HG03521 (cell line): ENCODE measurements around the gene RASGRP3.
"Not testable (repeated sequence)": the region's sequence is repeated elsewhere in the genome, so short reads cannot be mapped to it uniquely, and the experiment has no call there.

Experiments used
- ATAC-seq: cut with Tn5 transposase; IDR thresholded peaks from one replicate; pipeline ENCODE4 v1.9.1; 2021; ENCODE audit warnings: mild to moderate bottlenecking, moderate library complexity; ENCODE audit not compliant: unreplicated experiment

Gene RASGRP3, protein sequence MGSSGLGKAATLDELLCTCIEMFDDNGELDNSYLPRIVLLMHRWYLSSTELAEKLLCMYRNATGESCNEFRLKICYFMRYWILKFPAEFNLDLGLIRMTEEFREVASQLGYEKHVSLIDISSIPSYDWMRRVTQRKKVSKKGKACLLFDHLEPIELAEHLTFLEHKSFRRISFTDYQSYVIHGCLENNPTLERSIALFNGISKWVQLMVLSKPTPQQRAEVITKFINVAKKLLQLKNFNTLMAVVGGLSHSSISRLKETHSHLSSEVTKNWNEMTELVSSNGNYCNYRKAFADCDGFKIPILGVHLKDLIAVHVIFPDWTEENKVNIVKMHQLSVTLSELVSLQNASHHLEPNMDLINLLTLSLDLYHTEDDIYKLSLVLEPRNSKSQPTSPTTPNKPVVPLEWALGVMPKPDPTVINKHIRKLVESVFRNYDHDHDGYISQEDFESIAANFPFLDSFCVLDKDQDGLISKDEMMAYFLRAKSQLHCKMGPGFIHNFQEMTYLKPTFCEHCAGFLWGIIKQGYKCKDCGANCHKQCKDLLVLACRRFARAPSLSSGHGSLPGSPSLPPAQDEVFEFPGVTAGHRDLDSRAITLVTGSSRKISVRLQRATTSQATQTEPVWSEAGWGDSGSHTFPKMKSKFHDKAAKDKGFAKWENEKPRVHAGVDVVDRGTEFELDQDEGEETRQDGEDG

DNA sequence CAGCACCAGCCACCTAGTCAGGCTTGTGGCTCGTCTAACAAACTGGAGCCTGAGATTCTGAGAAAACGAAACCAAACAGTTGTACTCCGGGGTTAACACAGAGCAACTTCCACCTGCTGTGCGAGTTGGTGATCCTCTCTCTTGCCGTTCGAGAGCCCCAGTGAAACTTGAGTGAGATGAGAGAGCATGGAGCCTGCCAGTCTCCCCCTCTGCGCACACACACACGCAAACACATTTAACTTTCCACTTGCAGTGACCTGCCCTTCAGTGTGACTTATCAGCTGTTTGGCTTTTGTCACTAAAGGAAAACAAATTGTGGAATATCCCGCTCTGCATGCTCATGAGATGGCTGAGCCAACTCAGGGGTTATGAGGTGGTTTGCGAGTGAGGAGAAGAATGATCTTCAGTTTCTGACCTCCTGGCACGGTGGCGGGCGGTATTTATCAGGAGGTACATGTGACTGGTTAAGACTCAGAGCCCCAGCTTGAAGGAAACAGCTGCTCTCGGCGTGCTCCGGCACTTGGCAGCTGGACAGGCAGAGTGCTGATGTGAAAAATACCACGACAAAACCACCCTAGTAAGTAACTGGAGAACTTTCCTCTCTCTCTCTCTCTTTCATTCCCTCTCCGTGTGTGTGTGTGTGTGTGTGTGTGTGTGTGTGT lies at the start of gene RASGRP3:
Gene RASGRP3 (plus strand): TSS at position 519 of the 662 bp plus-strand sequence. CDS start 38,488 bp downstream, outside the sequence.
- peak; percentile 53 for ATAC-seq

DNA sequence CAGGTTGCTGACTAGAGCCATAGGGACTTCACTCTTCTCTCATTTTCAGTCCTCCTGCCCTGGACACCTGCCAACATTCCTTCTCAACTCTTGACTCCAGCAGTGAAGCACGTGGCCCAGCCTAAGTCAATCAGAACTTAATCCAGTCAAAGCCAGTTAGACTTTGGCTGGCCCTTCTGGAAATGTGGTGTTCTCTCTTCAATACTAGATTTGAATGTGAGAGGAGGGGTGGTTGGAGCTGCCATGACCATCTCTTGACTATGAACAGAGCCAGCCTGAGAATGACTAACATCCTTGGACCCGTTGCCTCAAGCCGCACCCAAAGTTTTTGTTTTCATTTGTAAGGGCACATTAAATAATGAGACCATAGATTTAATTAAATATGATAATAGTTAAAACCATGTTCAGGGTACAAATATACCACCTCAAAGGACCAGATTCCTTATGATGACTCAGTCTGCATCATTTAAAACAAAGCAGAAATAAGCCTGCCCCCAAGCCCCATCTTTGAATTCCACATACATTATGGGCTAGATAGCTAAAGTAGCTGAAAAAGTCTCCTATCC lies 49.7 kb upstream of the RASGRP3 start:
- ATAC-seq = no peak

DNA sequence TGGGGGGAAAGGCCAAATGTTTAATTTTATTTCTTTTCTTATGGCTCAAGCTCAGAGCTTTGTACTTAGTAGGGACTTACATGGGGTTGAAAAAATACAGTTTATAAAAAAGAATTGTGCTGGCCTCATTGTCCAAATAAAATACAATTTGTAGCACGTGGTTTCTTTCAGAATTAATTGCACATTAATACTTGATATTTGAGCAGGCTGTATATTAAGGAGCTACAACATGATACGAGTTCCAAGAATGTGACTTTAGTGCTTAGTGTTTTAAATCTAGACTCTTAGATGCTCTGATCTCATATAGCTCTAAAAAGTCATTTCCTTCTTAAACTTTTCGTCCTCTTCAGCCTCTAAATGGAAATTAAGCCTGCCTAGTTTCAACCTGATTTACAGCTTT lies 46.4 kb upstream of the RASGRP3 start:
- no peak for ATAC-seq

DNA sequence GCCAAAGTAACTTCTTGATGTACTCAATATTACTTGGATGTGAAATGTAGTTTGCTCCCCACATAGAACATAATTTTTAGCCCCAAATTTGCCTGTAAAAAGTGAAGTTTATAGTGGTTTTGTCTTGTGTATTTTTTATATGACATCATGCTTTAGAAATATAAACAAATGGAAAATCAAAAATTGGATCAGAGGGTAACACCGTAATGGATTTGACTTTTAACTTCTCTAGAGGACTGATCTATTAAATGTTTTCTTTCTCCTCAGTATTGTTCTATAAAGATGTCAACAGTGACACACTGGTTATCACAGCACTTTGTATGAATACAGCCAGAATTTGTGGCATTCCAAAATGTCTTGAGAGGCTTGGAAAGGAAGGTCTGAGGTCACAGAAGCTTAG lies 45.6 kb upstream of the RASGRP3 start:
- no peak for ATAC-seq

DNA sequence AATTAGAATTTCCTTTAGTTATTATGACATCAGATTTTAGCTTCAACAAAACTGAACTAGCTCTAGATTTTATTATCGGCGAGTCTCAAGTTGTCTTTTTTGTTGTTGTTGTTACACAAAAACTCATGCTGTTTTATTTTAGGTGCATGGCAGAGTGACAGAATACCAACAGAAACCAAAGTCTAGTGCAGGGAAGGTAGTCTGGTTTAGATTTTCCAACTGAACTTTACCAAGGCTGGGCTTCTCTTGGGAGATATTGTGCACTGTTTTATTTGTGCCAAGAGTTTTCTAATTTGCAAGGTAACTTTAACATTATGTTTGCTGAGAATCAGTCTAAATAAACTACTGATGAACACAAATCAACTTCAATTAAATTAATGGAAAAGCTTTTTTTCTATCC lies 43.6 kb upstream of the RASGRP3 start:
- ATAC-seq = no peak

DNA sequence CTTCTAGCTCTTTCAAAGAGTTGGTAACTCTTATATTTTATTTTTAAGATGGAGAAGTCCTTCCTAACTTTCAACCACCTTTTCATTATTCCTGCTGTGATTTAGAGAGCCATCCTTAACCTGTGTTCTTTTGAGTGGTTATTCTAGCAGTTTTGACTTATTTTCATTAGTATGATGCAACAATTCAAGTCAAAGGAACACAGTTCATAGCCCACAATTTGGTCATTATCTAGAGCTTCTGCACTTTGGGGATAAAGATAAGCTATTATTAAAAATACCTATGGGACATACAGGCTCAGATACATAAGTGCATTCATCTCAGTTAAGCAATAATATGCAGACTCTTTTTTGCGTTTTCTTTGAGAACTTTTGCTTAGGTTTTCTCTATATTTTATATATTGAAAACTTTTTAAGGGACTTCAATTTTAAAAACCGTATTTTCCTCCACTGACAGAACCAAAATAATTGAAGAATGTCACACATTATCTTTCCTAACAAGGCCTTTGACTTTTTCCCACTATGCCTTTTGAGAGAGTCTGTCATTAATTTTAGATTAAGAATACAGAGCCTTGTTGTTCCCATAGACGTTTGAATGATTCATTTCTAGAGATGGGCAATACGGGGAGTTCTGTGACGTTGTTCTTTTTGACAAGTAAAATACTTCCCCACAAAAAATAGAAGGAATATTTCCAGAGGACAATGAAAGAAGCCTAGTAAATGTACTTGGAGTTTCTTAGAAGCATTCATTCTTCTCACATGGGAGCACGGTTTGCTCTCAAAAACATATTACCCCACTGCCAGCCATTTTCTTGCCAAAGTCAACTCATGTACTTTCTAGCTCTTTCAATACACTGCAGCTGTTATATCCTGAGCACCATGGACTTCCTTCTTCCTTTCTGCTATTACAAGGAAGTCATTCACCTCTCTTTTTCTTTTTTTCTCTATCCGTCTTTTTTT lies 42.9 kb upstream of the RASGRP3 start:
- ATAC-seq = no peak

DNA sequence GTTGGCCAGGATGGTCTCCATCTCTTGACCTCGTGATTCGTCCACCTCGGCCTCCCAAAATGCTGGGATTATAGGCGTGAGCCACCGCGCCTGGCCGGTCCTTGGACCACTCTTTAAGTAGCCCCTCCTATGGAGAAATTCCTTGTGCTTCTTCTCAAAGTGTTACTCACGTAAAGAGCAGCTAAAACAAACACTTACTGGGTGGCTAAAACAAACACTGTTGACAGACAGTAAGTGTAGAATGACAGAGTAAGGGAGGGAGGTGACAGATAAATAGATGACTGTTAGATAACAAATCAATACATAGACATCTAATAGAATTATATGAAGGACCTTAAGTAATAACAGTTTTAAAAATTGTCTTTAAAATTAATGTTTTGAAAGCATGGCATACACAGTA lies 40.9 kb upstream of the RASGRP3 start:
- ATAC-seq = no peak

DNA sequence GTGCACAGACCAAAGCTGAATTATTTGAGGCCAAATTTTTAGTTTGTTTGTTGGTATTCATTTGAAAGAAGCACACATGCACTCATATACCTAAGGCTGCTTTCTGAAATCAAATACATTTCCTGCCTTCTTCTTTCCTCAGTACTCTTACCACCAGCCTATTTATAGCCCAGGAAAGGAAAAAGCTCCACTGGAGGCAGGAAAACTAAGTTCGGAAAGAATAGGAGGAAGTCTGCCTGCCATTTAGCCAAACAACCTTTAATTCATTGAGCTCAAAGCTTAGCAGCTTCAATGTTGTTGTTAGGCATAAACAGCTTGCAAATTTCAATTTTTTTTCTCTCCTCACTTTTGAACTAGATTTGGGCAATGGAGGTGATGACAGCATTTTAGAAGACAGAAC lies 40.4 kb upstream of the RASGRP3 start:
- ATAC-seq = no peak

DNA sequence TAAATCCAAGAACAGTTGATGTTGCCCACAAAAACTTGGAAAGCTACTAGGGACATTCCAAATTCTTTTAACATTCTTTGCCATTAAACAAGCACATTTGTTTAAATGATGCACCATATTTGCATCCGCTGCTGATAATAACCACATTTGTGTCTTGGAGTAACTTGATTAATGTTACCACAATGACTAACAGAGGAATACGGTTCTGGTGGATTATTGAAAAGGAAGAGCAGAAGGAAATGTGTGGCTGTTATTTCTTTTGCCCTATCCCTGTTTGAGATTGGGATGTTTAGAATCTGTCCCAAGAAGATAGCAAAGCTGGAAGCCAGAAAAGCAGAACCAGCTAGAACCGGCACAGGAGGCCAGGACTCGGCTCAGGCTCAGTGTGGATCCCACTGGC lies 39.2 kb upstream of the RASGRP3 start:
- no peak for ATAC-seq

DNA sequence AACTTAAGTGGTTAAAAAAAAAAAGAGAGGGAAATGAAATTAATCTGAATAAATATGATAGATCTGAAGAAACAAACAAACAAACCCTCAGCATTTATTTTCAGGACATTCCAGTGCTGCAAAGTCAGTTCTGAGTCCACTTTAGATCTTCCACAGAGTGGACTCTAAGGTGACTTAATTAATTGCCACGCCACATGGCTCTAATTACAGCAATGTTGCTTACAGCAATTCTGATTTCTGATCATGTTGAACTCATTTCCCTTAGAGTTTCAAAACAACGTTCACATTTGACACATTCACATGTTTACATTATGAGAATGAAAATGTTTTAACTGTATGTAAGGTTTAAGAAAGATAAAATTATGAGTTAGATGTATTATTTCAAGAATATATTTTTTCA lies 38.6 kb upstream of the RASGRP3 start:
- ATAC-seq = no peak

DNA sequence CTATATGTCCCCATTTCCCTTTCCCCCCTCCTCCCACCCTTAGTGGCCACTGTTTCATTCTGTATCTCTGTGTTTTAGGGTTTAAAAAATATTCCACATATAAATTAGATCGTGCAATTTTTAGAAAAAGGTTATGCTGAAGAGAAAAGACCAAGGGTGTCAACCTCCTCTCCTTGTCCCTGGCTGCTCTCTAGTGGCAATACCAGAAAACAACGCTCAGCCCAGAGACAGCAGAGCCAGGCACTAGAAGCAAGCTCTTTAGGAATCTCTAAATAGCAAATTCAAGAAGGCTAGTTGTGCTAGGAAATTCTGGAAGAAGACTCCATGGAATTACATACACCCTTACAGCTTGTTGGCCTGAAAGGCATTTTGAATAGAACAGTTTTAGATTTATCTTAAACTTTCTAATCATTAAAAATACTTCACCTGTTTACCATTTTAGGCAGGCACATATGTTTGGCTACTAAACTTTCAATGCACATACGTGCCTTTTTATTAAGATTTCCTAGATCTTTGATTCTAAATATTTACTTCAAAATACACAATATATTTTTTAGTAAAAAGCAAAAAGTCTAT lies 35.1 kb upstream of the RASGRP3 start:
- no peak for ATAC-seq

DNA sequence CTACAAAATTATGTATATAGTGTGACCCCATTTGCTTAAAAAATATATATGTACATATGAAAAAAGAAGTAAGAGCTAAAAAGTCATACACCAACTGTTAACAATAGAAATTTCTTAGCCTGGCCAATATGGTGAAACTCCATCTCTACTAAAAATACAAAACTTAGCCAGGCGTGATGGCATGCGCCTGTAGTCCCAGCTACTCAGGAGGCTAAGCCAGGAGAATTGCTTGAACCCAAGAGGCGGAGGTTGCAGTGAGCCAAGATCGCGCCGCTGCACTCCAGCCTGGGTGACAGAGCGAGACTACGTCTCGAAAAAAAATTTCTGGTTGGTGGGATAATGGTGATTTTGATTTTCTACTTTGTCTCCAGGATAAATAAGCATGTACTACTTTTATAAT lies 34.4 kb upstream of the RASGRP3 start:
- not testable (repeated sequence) for ATAC-seq

DNA sequence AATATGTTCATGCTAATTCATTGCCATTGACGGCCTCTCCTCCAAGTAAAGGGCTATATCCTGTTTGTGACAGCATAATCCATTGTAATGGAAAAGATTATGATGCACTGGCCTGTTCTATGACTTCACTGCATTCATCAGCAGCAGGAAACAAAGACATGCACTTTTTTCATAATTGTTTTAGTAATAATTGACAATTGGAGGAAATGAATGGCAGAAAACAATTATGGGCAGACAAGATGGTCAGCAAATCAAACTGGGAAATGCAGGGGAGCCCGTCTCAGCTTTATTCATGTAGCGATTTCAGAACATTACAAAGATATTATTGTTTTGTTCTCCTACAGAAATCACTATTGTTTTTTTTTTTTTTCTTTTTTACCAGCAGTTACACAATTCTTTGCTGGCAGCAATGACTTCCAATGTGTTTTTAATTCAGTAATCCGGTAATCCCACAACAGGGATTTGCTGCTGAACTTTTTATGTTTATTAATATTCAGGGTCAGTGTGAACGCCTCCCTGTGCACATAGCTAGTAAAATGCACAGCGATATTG lies 33.8 kb upstream of the RASGRP3 start:
- no peak for ATAC-seq

DNA sequence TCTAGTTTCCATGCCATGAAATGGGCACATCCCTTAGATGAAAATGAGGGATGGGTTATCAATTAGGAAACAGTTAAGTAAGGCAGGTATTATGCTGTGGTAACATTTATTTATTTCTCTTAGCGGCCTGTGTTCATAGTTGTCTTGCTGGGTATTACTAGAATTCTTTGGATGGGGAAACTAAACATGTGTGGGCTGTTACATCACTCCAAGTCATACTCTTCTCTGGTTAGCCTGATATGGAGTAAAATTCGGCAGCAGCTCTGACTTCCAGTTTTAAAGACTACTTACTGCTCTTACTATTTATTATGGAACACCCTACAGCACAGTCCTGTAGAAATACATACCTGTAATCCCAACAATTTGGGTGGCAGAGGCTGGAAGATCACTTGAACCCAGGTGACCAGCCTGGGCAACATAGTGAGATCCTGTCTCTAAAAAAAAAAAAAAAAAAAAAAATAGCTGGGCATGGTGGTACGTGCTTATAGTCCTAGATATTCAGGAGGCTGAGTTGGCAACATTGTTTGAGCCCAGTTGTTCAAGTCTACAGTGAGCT lies 33.1 kb upstream of the RASGRP3 start:
- ATAC-seq = no peak

DNA sequence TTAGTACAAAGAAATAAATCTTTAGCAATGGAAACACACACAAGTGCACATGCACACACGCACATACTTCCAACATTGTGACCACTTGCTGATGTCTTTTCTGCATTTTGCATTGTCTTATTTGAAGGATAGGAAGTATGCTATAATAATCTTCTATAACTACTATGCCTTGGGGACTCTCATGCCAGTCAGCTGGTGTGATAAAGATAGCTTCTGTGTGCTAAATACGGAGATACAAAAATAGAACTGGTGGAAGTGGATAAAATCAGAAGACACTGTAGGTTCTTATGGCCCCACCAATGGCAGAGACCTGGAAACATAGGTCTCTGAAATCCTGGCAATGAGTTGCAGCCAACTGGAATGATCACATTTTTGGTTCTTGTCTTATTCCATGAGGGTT lies 31.5 kb upstream of the RASGRP3 start:
- ATAC-seq = no peak

DNA sequence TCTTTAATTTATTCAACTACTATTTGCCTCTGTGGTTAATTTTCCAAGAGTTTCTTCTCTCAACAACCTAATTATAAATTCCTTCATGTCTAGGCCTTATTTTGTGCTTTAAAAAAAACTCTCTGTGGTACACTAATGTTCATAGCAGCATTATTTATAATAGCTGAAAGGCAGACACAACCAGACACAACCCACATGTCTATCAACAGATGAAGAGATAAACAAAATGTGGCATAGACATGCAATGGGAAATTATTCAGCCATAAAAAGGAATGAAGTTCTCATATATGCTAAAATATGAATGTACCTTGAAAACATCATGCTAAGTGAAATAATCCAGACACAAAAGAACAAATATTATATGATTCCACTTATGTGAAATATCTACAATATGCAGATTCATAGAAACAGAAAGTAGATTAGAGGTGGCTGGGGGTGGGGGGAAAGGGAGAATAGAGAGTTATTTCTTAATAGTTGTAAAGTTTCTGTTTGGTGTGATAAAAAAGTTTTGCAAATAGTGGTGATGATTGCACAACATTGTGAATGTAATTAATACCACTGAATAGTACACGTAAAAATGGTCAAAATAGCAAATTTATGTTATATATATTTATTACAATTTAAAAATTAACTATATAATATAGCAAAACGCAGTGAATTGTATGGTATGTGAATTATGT lies 28.1 kb upstream of the RASGRP3 start:
- no peak for ATAC-seq

DNA sequence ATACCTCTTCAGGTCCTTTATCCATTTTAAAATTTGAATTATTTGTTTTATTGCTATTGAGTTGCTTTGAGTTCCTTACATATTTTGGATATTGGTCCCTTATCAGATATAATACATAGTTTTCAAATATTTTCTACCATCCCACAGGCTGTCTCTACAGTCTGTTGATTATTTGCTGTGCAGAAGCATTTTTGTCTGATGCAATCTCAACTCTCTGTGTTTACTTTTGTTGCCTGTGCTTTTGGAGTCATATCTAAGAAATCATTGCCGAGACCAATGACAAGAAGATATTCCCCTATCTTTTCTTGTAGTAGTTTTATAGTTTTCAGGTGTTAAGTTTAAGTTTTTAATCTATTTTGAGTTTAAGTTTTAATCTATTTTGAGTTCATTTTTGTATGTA lies 25.2 kb upstream of the RASGRP3 start:
- ATAC-seq = no peak

DNA sequence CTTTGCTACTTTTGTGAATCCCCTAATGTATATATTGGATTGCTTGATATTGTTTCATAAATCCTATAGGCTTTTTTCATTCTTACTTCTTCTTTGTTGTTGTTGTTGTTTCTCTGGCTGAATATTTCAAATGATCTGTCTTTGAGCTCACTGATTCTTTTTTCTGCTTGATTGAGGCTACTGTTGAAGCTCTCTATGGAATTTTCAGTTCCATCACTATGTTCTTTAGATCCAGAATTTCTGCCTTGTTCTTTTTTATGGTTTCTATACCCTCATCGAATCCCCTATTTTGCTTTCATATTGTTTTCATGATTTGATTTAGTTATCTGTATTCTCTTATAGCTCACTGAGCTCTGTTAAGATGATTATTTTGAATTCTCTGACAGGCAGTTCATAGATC lies 24.6 kb upstream of the RASGRP3 start:
- no peak for ATAC-seq

DNA sequence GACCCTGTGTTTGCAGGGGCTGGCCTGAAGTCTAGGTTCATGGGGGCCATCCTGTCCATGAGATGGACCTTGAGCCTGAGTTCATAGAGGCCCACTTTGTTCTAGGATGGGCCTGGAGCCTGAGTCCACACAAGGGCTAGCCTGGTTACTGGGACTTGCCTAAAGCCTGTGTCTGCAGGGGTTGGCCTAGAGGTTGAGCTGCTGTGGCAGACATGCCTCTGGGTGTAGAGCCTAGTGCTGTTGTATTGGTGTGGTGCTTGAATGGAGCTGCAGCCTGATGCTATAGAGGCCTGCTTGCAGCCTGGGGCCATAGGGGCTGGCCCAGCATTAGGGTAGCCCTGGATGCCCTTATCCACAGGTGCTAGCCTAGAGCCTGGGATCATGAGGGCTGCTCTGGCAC lies 23.9 kb upstream of the RASGRP3 start:
- ATAC-seq = no peak
